H7 (cell line): Measurements from ENCODE around the gene OSBPL10. TPM values are rescaled to one million over a fixed set of nuclear protein-coding genes. Genes with fewer than 3 reads are reported as not detected.

Experiments used
- DNase-seq: peaks from one replicate; pipeline ENCODE4 v3.0.0; 2012
- H3K27me3 ChIP-seq: 2 replicates; pipeline ENCODE4 v1.6.0; 2011; ENCODE audit warnings: mild to moderate bottlenecking, low read length; ENCODE audit not compliant: control insufficient read depth, insufficient read depth
- H3K36me3 ChIP-seq: replicated peaks from 2 replicates; pipeline ENCODE4 v1.5.1; 2011; ENCODE audit warnings: low read length; ENCODE audit not compliant: control insufficient read depth, insufficient read depth
- H3K4me3 ChIP-seq: 2 replicates; pipeline ENCODE4 v1.5.1; 2011; ENCODE audit warnings: low read depth, mild to moderate bottlenecking, control low read depth, low read length, moderate library complexity; ENCODE audit not compliant: insufficient read depth
- total RNA-seq: library from RNA; depleted of rRNA; stranded (reverse); fragments of >200 nt; shearing (Covaris generic); gene quantifications from 2 replicates; pipeline ENCODE4 v1.2.3, GENCODE V29; 2014

OSBPL10 gene
- total RNA-seq, 1 experiment from 2014 or later: 29.9 TPM

GRCh38 chr3:31833391-31834190, 147.5 kb downstream of the OSBPL10 start:
- Histone ChIP-seq H3K4me3 (no peak overlapping the region), H3K27me3 (no peaks in the 10 kb centered on the region), H3K36me3 (no peaks in the 10 kb centered on the region)
- no peak for DNase-seq

- no peaks in the 10 kb centered on the region for H3K27me3 ChIP-seq
- no peak overlapping the region for H3K4me3 ChIP-seq
- no peak for DNase-seq
- no peaks in the 10 kb centered on the region for H3K36me3 ChIP-seq
Measured at GRCh38 chr3:31832551-31832950, 148.5 kb downstream of the OSBPL10 start.

- no peaks in the 10 kb centered on the region for H3K36me3 ChIP-seq
- DNase-seq: no peak
- H3K27me3 ChIP-seq: no peaks in the 10 kb centered on the region
- H3K4me3 ChIP-seq: no peak overlapping the region
Measured at GRCh38 chr3:31831591-31831990, 149.5 kb downstream of the OSBPL10 start.

- Histone ChIP-seq H3K4me3 (no peak overlapping the region), H3K27me3 (no peaks in the 10 kb centered on the region), H3K36me3 (no peaks in the 10 kb centered on the region)
- DNase-seq: no peak
Measured at GRCh38 chr3:31829826-31830426, 151.1 kb downstream of the OSBPL10 start.

GRCh38 chr3:31829010-31829409, 152.1 kb downstream of the OSBPL10 start:
- no peak for DNase-seq
- Histone ChIP-seq H3K36me3 (peaks cover 3% of the 10 kb centered on the region; the same call in 1 of the 2 replicates), H3K4me3 (no peak overlapping the region), H3K27me3 (no peaks in the 10 kb centered on the region)

- Histone ChIP-seq H3K27me3 (no peaks in the 10 kb centered on the region), H3K36me3 (peaks cover 3% of the 10 kb centered on the region; the same call in 1 of the 2 replicates), H3K4me3 (no peak overlapping the region)
- no peak for DNase-seq
Measured at GRCh38 chr3:31828007-31828406, 153.1 kb downstream of the OSBPL10 start.

- Histone ChIP-seq H3K36me3 (peaks cover 3% of the 10 kb centered on the region; the same call in 1 of the 2 replicates), H3K4me3 (no peak overlapping the region), H3K27me3 (no peaks in the 10 kb centered on the region)
- no peak for DNase-seq
Measured at GRCh38 chr3:31823184-31823583, 157.9 kb downstream of the OSBPL10 start.

GRCh38 chr3:31821118-31821517, 159.9 kb downstream of the OSBPL10 start:
- no peak for DNase-seq
- Histone ChIP-seq H3K36me3 (peaks cover 3% of the 10 kb centered on the region), H3K27me3 (no peaks in the 10 kb centered on the region), H3K4me3 (no peak overlapping the region)

GRCh38 chr3:31819441-31819840, 161.6 kb downstream of the OSBPL10 start:
- Histone ChIP-seq H3K27me3 (no peaks in the 10 kb centered on the region), H3K36me3 (peaks cover 3% of the 10 kb centered on the region), H3K4me3 (no peak overlapping the region)
- no peak for DNase-seq

GRCh38 chr3:31817411-31817966, 163.6 kb downstream of the OSBPL10 start:
- no peaks in the 10 kb centered on the region; the same call in none of the 2 replicates for H3K36me3 ChIP-seq
- H3K4me3 ChIP-seq: no peak overlapping the region
- DNase-seq: no peak

GRCh38 chr3:31815631-31816440, 165.2 kb downstream of the OSBPL10 start:
- Histone ChIP-seq H3K27me3 (no peaks in the 10 kb centered on the region), H3K36me3 (no peaks in the 10 kb centered on the region; the same call in none of the 2 replicates), H3K4me3 (no peak overlapping the region)
- no peak for DNase-seq

More at GRCh38 chr3:31817411-31817966, 163.6 kb downstream of the OSBPL10 start:
- H3K27me3 ChIP-seq: no peaks in the 10 kb centered on the region

GRCh38 chr3:31815006-31815405, 166.1 kb downstream of the OSBPL10 start:
- no peak for DNase-seq
- Histone ChIP-seq H3K27me3 (no peaks in the 10 kb centered on the region), H3K36me3 (no peaks in the 10 kb centered on the region; the same call in none of the 2 replicates), H3K4me3 (no peak overlapping the region)

GRCh38 chr3:31813686-31814085, 167.4 kb downstream of the OSBPL10 start:
- Histone ChIP-seq H3K4me3 (no peak overlapping the region), H3K27me3 (no peaks in the 10 kb centered on the region), H3K36me3 (no peaks in the 10 kb centered on the region; the same call in 1 of the 2 replicates)
- no peak for DNase-seq

GRCh38 chr3:31813197-31813596, 167.9 kb downstream of the OSBPL10 start:
- Histone ChIP-seq H3K27me3 (no peaks in the 10 kb centered on the region), H3K4me3 (no peak overlapping the region), H3K36me3 (no peaks in the 10 kb centered on the region; the same call in 1 of the 2 replicates)
- DNase-seq: no peak
